Measurements from ENCODE around the gene DYNC2H1.

- TF ChIP-seq SMAD3 (CRISPR knock-in tag; IDR thresholded peaks at IDR 0.05; ENCODE audit: borderline replicate concordance), result no peak
- TF ChIP-seq CTCF (IDR thresholded peaks at IDR 0.05), result no peak
- TF ChIP-seq, protein P1, sequence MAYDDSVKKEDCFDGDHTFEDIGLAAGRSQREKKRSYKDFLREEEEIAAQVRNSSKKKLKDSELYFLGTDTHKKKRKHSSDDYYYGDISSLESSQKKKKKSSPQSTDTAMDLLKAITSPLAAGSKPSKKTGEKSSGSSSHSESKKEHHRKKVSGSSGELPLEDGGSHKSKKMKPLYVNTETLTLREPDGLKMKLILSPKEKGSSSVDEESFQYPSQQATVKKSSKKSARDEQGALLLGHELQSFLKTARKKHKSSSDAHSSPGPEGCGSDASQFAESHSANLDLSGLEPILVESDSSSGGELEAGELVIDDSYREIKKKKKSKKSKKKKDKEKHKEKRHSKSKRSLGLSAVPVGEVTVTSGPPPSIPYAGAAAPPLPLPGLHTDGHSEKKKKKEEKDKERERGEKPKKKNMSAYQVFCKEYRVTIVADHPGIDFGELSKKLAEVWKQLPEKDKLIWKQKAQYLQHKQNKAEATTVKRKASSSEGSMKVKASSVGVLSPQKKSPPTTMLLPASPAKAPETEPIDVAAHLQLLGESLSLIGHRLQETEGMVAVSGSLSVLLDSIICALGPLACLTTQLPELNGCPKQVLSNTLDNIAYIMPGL (CRISPR knock-in tag; IDR thresholded peaks at IDR 0.05), result no peak
- TF ChIP-seq, protein P2, sequence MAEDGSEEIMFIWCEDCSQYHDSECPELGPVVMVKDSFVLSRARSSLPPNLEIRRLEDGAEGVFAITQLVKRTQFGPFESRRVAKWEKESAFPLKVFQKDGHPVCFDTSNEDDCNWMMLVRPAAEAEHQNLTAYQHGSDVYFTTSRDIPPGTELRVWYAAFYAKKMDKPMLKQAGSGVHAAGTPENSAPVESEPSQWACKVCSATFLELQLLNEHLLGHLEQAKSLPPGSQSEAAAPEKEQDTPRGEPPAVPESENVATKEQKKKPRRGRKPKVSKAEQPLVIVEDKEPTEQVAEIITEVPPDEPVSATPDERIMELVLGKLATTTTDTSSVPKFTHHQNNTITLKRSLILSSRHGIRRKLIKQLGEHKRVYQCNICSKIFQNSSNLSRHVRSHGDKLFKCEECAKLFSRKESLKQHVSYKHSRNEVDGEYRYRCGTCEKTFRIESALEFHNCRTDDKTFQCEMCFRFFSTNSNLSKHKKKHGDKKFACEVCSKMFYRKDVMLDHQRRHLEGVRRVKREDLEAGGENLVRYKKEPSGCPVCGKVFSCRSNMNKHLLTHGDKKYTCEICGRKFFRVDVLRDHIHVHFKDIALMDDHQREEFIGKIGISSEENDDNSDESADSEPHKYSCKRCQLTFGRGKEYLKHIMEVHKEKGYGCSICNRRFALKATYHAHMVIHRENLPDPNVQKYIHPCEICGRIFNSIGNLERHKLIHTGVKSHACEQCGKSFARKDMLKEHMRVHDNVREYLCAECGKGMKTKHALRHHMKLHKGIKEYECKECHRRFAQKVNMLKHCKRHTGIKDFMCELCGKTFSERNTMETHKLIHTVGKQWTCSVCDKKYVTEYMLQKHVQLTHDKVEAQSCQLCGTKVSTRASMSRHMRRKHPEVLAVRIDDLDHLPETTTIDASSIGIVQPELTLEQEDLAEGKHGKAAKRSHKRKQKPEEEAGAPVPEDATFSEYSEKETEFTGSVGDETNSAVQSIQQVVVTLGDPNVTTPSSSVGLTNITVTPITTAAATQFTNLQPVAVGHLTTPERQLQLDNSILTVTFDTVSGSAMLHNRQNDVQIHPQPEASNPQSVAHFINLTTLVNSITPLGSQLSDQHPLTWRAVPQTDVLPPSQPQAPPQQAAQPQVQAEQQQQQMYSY (CRISPR knock-in tag; IDR thresholded peaks at IDR 0.05), result no peak
- TF ChIP-seq MYBL2 (CRISPR knock-in tag; IDR thresholded peaks at IDR 0.05), result no peak
Observed at GRCh38 chr11:103480421-103480820, 371.2 kb downstream of the DYNC2H1 start.

All from WTC11 (cell line).